Liver (tissue), 9 donors: ENCODE measurements around the gene ARIH2. TPM values are rescaled to one million over a fixed set of nuclear protein-coding genes. Genes with fewer than 3 reads are reported as not detected.
A peak's percentile ranks its signal among the peaks of the same experiment; 100 is the strongest.

Source experiments
- DNase-seq: peaks from one replicate; pipeline ENCODE4 v3.0.0-alpha.2; 2017; ENCODE audit warnings: low spot score
- H3K27ac ChIP-seq, 2 donors: one replicate each; pipeline ENCODE4 v1.7.0; 2013; ENCODE audit warnings: inconsistent platforms in 2 of 2, low read length in 2 of 2, control low read depth in 1 of 2, low read depth in 1 of 2, mild to moderate bottlenecking in 1 of 2
- H3K27me3 ChIP-seq, 4 donors: one replicate each; pipeline versions ENCODE4 v1.6.1 to v1.7.0; 2013; ENCODE audit warnings: low read length in 3 of 4, inconsistent platforms in 1 of 4, mild to moderate bottlenecking in 1 of 4, moderate library complexity in 1 of 4; ENCODE audit not compliant: control insufficient read depth in 4 of 4, insufficient read depth in 4 of 4
- H3K36me3 ChIP-seq, 4 donors: one replicate each; pipeline versions ENCODE4 v1.6.1 to v1.7.0; 2013; ENCODE audit warnings: low read length in 3 of 4, mild to moderate bottlenecking in 3 of 4, low read depth in 1 of 4, moderate library complexity in 1 of 4; ENCODE audit not compliant: control insufficient read depth in 4 of 4, insufficient read depth in 3 of 4
- H3K4me1 ChIP-seq, 4 donors: one replicate each; pipeline versions ENCODE4 v1.6.1 to v1.7.0; 2013; ENCODE audit warnings: low read length in 3 of 4, mild to moderate bottlenecking in 3 of 4, moderate library complexity in 1 of 4; ENCODE audit not compliant: control insufficient read depth in 4 of 4, insufficient read depth in 4 of 4
- H3K4me3 ChIP-seq, 3 donors: one replicate each; pipeline versions ENCODE4 v1.6.1 to v1.7.0; 2013; ENCODE audit warnings: low read length in 3 of 3, control low read depth in 1 of 3, low read depth in 1 of 3, mild to moderate bottlenecking in 1 of 3
- H3K9ac ChIP-seq, 2 donors: one replicate each; pipeline ENCODE4 v1.7.0; 2013; ENCODE audit warnings: low read length in 2 of 2, mild to moderate bottlenecking in 2 of 2, moderate library complexity in 2 of 2, control low read depth in 1 of 2, low read depth in 1 of 2
- H3K9me3 ChIP-seq, 4 donors: one replicate each; pipeline versions ENCODE4 v1.6.1 to v1.7.0; 2013; ENCODE audit warnings: low read length in 3 of 4; ENCODE audit not compliant: control insufficient read depth in 4 of 4
- EGR1 ChIP-seq, 2 donors: IDR thresholded peaks; 2 replicates each; pipeline ENCODE4 v1.6.1; 2016 to 2018; ENCODE audit warnings: antibody characterized with exemption in 2 of 2, low read depth in 2 of 2
- FOXA1 ChIP-seq: IDR thresholded peaks from 2 replicates; pipeline ENCODE4 v1.6.1; 2016; ENCODE audit warnings: antibody characterized with exemption
- FOXA2 ChIP-seq: IDR thresholded peaks from 2 replicates; pipeline ENCODE4 v1.6.1; 2016; ENCODE audit warnings: antibody characterized with exemption
- GABPA ChIP-seq, 2 donors: IDR thresholded peaks in 1 of 2; conservative IDR thresholded peaks in 1 of 2; 2 replicates each; pipeline ENCODE4 v1.6.1; 2016; ENCODE audit warnings: antibody characterized with exemption in 2 of 2, mild to moderate bottlenecking in 1 of 2, moderate library complexity in 1 of 2
- HNF4A ChIP-seq, 2 donors: conservative IDR thresholded peaks; 2 replicates each; pipeline ENCODE4 v1.6.1; 2016; ENCODE audit warnings: antibody characterized with exemption in 2 of 2, mild to moderate bottlenecking in 2 of 2
- HNF4G ChIP-seq: IDR thresholded peaks from 2 replicates; pipeline ENCODE4 v1.6.1; 2016; ENCODE audit warnings: antibody characterized with exemption
- JUND ChIP-seq, 2 donors: IDR thresholded peaks; 2 replicates each; pipeline ENCODE4 v1.6.1; 2016; ENCODE audit warnings: antibody characterized with exemption in 2 of 2
- NR2F2 ChIP-seq: IDR thresholded peaks from 2 replicates; pipeline ENCODE4 v1.6.1; 2016; ENCODE audit warnings: antibody characterized with exemption
- RAD21 ChIP-seq, 2 donors: IDR thresholded peaks; 2 replicates each; pipeline ENCODE4 v1.6.1; 2016; ENCODE audit warnings: antibody characterized with exemption in 2 of 2, mild to moderate bottlenecking in 2 of 2
- RXRA ChIP-seq, 2 donors: IDR thresholded peaks; 2 replicates each; pipeline ENCODE4 v1.6.1; 2017 to 2018; ENCODE audit warnings: antibody characterized with exemption in 2 of 2, mild to moderate bottlenecking in 1 of 2
- SP1 ChIP-seq: IDR thresholded peaks from 2 replicates; pipeline ENCODE4 v1.6.1; 2018; ENCODE audit warnings: antibody characterized with exemption, mild to moderate bottlenecking
- TAF1 ChIP-seq: conservative IDR thresholded peaks from 2 replicates; pipeline ENCODE4 v1.6.1; 2016; ENCODE audit warnings: antibody characterized with exemption, mild to moderate bottlenecking
- YY1 ChIP-seq: IDR thresholded peaks from 2 replicates; pipeline ENCODE4 v1.6.1; 2016; ENCODE audit warnings: antibody characterized with exemption, mild to moderate bottlenecking
- WGBS: extraction: QIAGEN DNeasy Blood & Tissue Kit; methylation state at CpG from one replicate; pipeline ENCODE4 v1.1.7; 2013; 5-methylcytosine and 5-hydroxymethylcytosine counted together
- polyA plus RNA-seq, 2 donors: library from polyadenylated mRNA; stranded (reverse) in 1 of 2; unstranded in 1 of 2; fragments of 200-250 nt in 1 of 2; fragments of >200 nt in 1 of 2; fragmentation: Nextera tagmentation in 1 of 2; extraction: Ambion mirVana in 1 of 2; gene quantifications; one replicate each; pipeline versions ENCODE4 v1.2.1 to v1.2.3, GENCODE V29; 2013 to 2015
- total RNA-seq, 2 donors: library from RNA; depleted of rRNA; stranded (reverse); fragments of >200 nt; gene quantifications; one replicate each; pipeline ENCODE4 v1.2.3, GENCODE V29; 2014
- TF ChIP-seq, protein P1 (sequence below): IDR thresholded peaks from 2 replicates; pipeline ENCODE4 v1.6.1; 2016; ENCODE audit warnings: antibody characterized with exemption
- TF ChIP-seq, protein P2 (sequence below): fragments of 150-350 bp; IDR thresholded peaks from 2 replicates; pipeline ENCODE4 v1.5.1; 2017; ENCODE audit warnings: improper control_type of control experiment, low read depth, low read length; ENCODE audit not compliant: missing input control
- TF ChIP-seq, protein P3 (sequence below): IDR thresholded peaks from 2 replicates; pipeline ENCODE4 v1.6.1; 2016; ENCODE audit warnings: antibody characterized with exemption, mild to moderate bottlenecking
- TF ChIP-seq, protein P4 (sequence below): IDR thresholded peaks from 2 replicates; pipeline ENCODE4 v1.6.1; 2016; ENCODE audit warnings: antibody characterized with exemption
- TF ChIP-seq, protein P5 (sequence below): IDR thresholded peaks from 2 replicates; pipeline ENCODE4 v1.6.1; 2016; ENCODE audit warnings: antibody characterized with exemption
- donor health status: healthy.
- donor health status: healthy.
- donor health status: healthy.
- donor health status: healthy.
- donor health status: healthy.

Gene ARIH2
- total and polyA plus RNA-seq, 4 donors = 24.8 to 63.5 (median 31.0) TPM

DNA sequence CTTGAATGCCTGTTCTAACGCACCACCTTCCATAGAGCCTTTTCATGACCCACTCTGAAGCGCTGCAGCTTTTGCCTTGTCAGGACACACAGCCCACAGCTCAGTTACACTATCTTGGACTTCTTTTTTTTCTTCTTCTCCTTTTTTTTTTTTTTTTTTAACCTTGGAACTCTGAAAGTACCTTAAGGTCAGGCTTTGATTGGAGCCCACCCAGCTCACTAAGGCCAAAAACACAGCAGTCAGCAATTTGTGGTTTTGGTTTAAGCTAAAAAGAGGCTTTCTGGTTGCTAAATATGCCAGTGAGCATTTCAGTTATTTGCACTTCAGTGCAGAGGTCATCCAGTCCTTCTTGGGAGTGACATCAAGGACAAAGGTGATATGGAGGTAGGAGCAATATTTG lies 21.7 kb upstream of the ARIH2 start:
- no peak for DNase-seq
- TF ChIP-seq FOXA2 (no peak), SP1 (peak; percentile 48), RAD21 (IDR thresholded peaks at IDR 0.05) (no peak), TAF1 (no peak), JUND (IDR thresholded peaks at IDR 0.05) (peak in 1 of 2 donors; percentile 32), HNF4G (no peak), YY1 (no peak), HNF4A (conservative IDR thresholded peaks at IDR 0.05) (peak; percentile 78 to 79), NR2F2 (peak; percentile 39), FOXA1 (no peak), EGR1 (IDR thresholded peaks at IDR 0.05; ENCODE audit: low read depth in 2 of 2) (no peak), RXRA (IDR thresholded peaks at IDR 0.05) (peak; percentile 68 to 78), GABPA (IDR thresholded peaks at IDR 0.05 in 1 of 2, conservative IDR thresholded peaks at IDR 0.05 in 1 of 2) (peak in 1 of 2 donors; percentile 34)
- TF ChIP-seq, protein P1, sequence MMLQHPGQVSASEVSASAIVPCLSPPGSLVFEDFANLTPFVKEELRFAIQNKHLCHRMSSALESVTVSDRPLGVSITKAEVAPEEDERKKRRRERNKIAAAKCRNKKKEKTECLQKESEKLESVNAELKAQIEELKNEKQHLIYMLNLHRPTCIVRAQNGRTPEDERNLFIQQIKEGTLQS = no peak
- TF ChIP-seq, protein P2, sequence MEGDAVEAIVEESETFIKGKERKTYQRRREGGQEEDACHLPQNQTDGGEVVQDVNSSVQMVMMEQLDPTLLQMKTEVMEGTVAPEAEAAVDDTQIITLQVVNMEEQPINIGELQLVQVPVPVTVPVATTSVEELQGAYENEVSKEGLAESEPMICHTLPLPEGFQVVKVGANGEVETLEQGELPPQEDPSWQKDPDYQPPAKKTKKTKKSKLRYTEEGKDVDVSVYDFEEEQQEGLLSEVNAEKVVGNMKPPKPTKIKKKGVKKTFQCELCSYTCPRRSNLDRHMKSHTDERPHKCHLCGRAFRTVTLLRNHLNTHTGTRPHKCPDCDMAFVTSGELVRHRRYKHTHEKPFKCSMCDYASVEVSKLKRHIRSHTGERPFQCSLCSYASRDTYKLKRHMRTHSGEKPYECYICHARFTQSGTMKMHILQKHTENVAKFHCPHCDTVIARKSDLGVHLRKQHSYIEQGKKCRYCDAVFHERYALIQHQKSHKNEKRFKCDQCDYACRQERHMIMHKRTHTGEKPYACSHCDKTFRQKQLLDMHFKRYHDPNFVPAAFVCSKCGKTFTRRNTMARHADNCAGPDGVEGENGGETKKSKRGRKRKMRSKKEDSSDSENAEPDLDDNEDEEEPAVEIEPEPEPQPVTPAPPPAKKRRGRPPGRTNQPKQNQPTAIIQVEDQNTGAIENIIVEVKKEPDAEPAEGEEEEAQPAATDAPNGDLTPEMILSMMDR = no peak
- TF ChIP-seq, protein P3, sequence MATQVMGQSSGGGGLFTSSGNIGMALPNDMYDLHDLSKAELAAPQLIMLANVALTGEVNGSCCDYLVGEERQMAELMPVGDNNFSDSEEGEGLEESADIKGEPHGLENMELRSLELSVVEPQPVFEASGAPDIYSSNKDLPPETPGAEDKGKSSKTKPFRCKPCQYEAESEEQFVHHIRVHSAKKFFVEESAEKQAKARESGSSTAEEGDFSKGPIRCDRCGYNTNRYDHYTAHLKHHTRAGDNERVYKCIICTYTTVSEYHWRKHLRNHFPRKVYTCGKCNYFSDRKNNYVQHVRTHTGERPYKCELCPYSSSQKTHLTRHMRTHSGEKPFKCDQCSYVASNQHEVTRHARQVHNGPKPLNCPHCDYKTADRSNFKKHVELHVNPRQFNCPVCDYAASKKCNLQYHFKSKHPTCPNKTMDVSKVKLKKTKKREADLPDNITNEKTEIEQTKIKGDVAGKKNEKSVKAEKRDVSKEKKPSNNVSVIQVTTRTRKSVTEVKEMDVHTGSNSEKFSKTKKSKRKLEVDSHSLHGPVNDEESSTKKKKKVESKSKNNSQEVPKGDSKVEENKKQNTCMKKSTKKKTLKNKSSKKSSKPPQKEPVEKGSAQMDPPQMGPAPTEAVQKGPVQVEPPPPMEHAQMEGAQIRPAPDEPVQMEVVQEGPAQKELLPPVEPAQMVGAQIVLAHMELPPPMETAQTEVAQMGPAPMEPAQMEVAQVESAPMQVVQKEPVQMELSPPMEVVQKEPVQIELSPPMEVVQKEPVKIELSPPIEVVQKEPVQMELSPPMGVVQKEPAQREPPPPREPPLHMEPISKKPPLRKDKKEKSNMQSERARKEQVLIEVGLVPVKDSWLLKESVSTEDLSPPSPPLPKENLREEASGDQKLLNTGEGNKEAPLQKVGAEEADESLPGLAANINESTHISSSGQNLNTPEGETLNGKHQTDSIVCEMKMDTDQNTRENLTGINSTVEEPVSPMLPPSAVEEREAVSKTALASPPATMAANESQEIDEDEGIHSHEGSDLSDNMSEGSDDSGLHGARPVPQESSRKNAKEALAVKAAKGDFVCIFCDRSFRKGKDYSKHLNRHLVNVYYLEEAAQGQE = no peak
- TF ChIP-seq, protein P4, sequence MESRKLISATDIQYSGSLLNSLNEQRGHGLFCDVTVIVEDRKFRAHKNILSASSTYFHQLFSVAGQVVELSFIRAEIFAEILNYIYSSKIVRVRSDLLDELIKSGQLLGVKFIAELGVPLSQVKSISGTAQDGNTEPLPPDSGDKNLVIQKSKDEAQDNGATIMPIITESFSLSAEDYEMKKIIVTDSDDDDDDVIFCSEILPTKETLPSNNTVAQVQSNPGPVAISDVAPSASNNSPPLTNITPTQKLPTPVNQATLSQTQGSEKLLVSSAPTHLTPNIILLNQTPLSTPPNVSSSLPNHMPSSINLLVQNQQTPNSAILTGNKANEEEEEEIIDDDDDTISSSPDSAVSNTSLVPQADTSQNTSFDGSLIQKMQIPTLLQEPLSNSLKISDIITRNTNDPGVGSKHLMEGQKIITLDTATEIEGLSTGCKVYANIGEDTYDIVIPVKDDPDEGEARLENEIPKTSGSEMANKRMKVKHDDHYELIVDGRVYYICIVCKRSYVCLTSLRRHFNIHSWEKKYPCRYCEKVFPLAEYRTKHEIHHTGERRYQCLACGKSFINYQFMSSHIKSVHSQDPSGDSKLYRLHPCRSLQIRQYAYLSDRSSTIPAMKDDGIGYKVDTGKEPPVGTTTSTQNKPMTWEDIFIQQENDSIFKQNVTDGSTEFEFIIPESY = no peak
- TF ChIP-seq, protein P5, sequence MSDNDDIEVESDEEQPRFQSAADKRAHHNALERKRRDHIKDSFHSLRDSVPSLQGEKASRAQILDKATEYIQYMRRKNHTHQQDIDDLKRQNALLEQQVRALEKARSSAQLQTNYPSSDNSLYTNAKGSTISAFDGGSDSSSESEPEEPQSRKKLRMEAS = no peak
- Histone ChIP-seq H3K36me3 (peaks cover 0 to 7% (median 2%) of the 10 kb centered on the region in 4 donors), H3K4me3 (peak overlapping the region in 2 of 3 donors; percentile 21 to 29), H3K27me3 (no peaks in the 10 kb centered on the region), H3K27ac (no peak overlapping the region), H3K4me1 (peaks cover 3 to 28% (median 14%) of the 10 kb centered on the region in 4 donors), H3K9ac (peak overlapping the region in 1 of 2 donors; percentile 58), H3K9me3 (no peaks in the 10 kb centered on the region)
- WGBS = 31% methylated on average over 2 of the region's 2 CpGs
